Right lobe of liver (tissue), 4 donors: ENCODE measurements around the gene PDE4C.

ENCODE experiments used
- POLR2A ChIP-seq: fragments of 450-650 bp; IDR thresholded peaks from one replicate; pipeline ENCODE4 v1.6.1; 2017; ENCODE audit warnings: antibody characterized with exemption, mild to moderate bottlenecking
- TF ChIP-seq, protein P1 (sequence below), 4 donors: fragments of 200-600 bp in 3 of 4; fragments of 450-650 bp in 1 of 4; IDR thresholded peaks; one replicate each; pipeline versions ENCODE4 v1.5.1 to v1.8.0; 2016 to 2022; ENCODE audit warnings: antibody characterized with exemption in 4 of 4, mild to moderate bottlenecking in 2 of 4
- donor health status: DM: no; HTN: no; CAD: no.
- donor health status: DM: no; HTN: no; CAD: no.
- donor health status: DM: no; HTN: yes; CAD: no.

GRCh38 chr19:18202778-18203407 is 23.3 kb downstream of the PDE4C start:
- TF ChIP-seq, protein P1, sequence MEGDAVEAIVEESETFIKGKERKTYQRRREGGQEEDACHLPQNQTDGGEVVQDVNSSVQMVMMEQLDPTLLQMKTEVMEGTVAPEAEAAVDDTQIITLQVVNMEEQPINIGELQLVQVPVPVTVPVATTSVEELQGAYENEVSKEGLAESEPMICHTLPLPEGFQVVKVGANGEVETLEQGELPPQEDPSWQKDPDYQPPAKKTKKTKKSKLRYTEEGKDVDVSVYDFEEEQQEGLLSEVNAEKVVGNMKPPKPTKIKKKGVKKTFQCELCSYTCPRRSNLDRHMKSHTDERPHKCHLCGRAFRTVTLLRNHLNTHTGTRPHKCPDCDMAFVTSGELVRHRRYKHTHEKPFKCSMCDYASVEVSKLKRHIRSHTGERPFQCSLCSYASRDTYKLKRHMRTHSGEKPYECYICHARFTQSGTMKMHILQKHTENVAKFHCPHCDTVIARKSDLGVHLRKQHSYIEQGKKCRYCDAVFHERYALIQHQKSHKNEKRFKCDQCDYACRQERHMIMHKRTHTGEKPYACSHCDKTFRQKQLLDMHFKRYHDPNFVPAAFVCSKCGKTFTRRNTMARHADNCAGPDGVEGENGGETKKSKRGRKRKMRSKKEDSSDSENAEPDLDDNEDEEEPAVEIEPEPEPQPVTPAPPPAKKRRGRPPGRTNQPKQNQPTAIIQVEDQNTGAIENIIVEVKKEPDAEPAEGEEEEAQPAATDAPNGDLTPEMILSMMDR (IDR thresholded peaks at IDR 0.05), result peak in 2 of 4 donors; percentile 16 to 26
- no peak for TF ChIP-seq POLR2A
